ENCODE results near the gene ELP1.

DNA sequence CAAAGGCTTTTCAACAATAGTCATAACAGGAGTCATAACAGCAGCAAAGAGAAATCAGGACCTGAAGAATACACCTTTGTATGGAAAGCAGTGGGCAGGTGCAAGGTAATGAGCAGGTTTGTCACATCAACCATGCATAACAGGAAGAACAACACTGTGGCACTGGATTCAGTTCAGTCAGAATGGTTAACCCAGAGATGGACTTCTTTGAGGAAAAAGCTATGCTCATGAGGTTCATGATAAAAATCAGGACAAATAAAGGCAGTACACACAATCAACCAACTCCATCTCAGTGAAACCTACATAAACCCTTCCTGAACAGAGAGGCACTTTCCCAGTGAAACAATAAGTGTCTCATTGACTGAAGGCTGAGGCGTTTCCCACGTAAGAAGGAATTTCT, 27.2 kb upstream of the ELP1 start:
- TF ChIP-seq, protein P1, sequence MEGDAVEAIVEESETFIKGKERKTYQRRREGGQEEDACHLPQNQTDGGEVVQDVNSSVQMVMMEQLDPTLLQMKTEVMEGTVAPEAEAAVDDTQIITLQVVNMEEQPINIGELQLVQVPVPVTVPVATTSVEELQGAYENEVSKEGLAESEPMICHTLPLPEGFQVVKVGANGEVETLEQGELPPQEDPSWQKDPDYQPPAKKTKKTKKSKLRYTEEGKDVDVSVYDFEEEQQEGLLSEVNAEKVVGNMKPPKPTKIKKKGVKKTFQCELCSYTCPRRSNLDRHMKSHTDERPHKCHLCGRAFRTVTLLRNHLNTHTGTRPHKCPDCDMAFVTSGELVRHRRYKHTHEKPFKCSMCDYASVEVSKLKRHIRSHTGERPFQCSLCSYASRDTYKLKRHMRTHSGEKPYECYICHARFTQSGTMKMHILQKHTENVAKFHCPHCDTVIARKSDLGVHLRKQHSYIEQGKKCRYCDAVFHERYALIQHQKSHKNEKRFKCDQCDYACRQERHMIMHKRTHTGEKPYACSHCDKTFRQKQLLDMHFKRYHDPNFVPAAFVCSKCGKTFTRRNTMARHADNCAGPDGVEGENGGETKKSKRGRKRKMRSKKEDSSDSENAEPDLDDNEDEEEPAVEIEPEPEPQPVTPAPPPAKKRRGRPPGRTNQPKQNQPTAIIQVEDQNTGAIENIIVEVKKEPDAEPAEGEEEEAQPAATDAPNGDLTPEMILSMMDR (IDR thresholded peaks at IDR 0.05): no peak
- TF ChIP-seq POLR2A (IDR thresholded peaks at IDR 0.05): no peak
